Natural killer cell treated with Interleukin-12 subunit alpha and Interleukin-12 subunit beta and Interleukin-15 and Interleukin-18, amount 100 ng/mL, for 72 hours (primary cell): ENCODE results near the gene VAPA. TPM values are rescaled to one million over a fixed set of nuclear protein-coding genes. Genes with fewer than 3 reads are reported as not detected.

Source experiments
- ATAC-seq, 2 donors: fragments of 150-1000 bp; cut with Tn5 transposase in 1 of 2; sonication (Bioruptor Pico), chemical (Tn5 transposase) in 1 of 2; 2 replicates each; pipeline ENCODE4 v1.10.0; 2021
- DNase-seq: peaks from one replicate; pipeline ENCODE4 v3.0.0; 2022; ENCODE audit warnings: low spot score
- H3K27ac Mint-ChIP-seq, 2 donors: 1 replicate in 1 of 2; 2 replicates in 1 of 2; pipeline ENCODE4 v1.8.0; 2022; ENCODE audit warnings: mixed read lengths in 2 of 2, mild to moderate bottlenecking in 1 of 2, moderate library complexity in 1 of 2
- H3K27me3 Mint-ChIP-seq, 2 donors: 1 replicate in 1 of 2; 2 replicates in 1 of 2; pipeline ENCODE4 v1.8.0; 2022; ENCODE audit warnings: mixed read lengths in 2 of 2
- H3K36me3 Mint-ChIP-seq: one replicate; pipeline ENCODE4 v1.8.0; 2022; ENCODE audit warnings: mixed read lengths
- H3K4me1 Mint-ChIP-seq, 2 donors: 1 replicate in 1 of 2; 2 replicates in 1 of 2; pipeline ENCODE4 v1.8.0; 2022; ENCODE audit warnings: low read depth in 2 of 2, mixed read lengths in 2 of 2, mild to moderate bottlenecking in 1 of 2
- H3K4me3 Mint-ChIP-seq: one replicate; pipeline ENCODE4 v1.8.0; 2022; ENCODE audit warnings: mixed read lengths
- H3K9me3 Mint-ChIP-seq: 2 replicates; pipeline ENCODE4 v1.8.0; 2022; ENCODE audit warnings: mixed read lengths
- total RNA-seq, 2 donors: library from RNA; stranded (reverse); gene quantifications; one replicate each; pipeline ENCODE4 v1.2.3, GENCODE V29; 2022

The VAPA gene
- total RNA-seq, 2 donors from 2014 or later = 146 to 153 TPM

DNA sequence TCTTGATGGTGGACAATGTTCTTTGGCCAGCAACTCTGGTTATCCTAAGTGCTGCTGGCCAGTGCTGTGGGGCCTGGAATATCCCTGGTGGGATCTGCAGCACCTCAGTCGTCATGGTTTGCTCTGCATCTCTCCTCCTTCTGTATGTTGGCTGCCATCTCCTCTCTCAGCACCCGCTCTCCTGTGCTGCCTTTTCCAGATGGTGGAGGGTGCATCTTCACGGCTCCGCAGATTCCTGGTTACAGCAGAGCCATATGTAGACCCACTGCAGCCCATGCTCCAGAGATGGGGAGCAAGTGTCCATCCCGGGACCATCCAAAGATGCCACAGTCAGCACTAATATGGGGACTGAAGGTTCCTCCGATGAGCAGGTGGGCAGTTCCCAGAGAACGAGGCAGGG is 90.0 kb downstream of the VAPA start:
- DNase-seq = no peak
- H3K4me3 Mint-ChIP-seq = no peak overlapping the region
- peak in 1 of 2 donors; percentile 46 for ATAC-seq
- peaks cover 6% of the 10 kb centered on the region for H3K9me3 Mint-ChIP-seq
- no peaks in the 10 kb centered on the region for H3K4me1 Mint-ChIP-seq
- peaks cover 17% of the 10 kb centered on the region for H3K36me3 Mint-ChIP-seq
- no peak overlapping the region for H3K27ac Mint-ChIP-seq
- H3K27me3 Mint-ChIP-seq = peaks cover 9 to 34% of the 10 kb centered on the region in 2 donors

GRCh38 chr18:10006311-10006893 is 92.6 kb downstream of the VAPA start:
- Mint-ChIP-seq H3K27me3 (peaks cover 7 to 14% of the 10 kb centered on the region in 2 donors), H3K4me1 (no peaks in the 10 kb centered on the region), H3K4me3 (no peak overlapping the region), H3K9me3 (no peaks in the 10 kb centered on the region), H3K36me3 (no peaks in the 10 kb centered on the region), H3K27ac (no peak overlapping the region)
- DNase-seq (no peak), ATAC-seq (no peak)

GRCh38 chr18:10008006-10008647 is 94.3 kb downstream of the VAPA start:
- H3K27me3 Mint-ChIP-seq = peaks cover 7 to 14% of the 10 kb centered on the region in 2 donors
- ATAC-seq (no peak), DNase-seq (no peak)
- no peak overlapping the region for H3K4me3 Mint-ChIP-seq
- no peak overlapping the region for H3K27ac Mint-ChIP-seq
- no peaks in the 10 kb centered on the region for H3K9me3 Mint-ChIP-seq
- no peaks in the 10 kb centered on the region for H3K4me1 Mint-ChIP-seq
- no peaks in the 10 kb centered on the region for H3K36me3 Mint-ChIP-seq

Other genes starting within 250 kb of the VAPA start
- 1 to 10 TPM; 1.7 to 6.9 TPM for gene RAB31, start 205.7 kb upstream of the VAPA start, total RNA-seq
- gene TXNDC2, start 28.0 kb upstream of the VAPA start, total RNA-seq = not detected